ENCODE results near the gene MYADM. TPM values are rescaled to one million over a fixed set of nuclear protein-coding genes. Genes with fewer than 3 reads are reported as not detected.

Gene MYADM
- total RNA-seq, 2 donors from 2014 or later, result 112 to 157 TPM

DNA sequence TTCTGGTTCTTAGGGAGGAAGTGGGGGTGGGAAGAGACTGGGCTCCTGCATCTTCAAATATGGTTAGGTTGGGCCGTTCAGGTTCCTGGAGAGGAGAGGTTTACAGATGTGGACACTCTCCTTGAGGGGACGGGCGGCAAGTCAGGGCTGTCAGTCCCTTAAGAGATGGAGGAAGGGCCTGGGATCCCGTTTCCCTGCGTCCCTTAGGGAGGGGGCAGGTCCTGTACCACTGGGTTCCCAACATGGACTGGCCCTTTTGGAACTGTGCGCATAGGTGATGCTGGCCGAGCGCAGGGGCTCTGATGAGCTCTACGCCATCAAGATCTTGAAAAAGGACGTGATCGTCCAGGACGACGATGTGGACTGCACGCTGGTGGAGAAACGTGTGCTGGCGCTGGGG, 30.5 kb downstream of the MYADM start:
- no peak overlapping the region for H3K4me3 ChIP-seq (ENCODE audit: low read length)
- Mint-ChIP-seq H3K27ac (no peak overlapping the region), H3K27me3 (ENCODE audit: insufficient read depth) (peaks cover 36% of the 10 kb centered on the region), H3K9me3 (peaks cover 2% of the 10 kb centered on the region), H3K36me3 (ENCODE audit: low read depth) (no peaks in the 10 kb centered on the region), H3K4me3 (peak overlapping the region; percentile 42), H3K4me1 (peaks cover 7% of the 10 kb centered on the region)
- H3K4me1 ChIP-seq (ENCODE audit: control insufficient read depth, insufficient read depth, low read length), result no peaks in the 10 kb centered on the region
- DNase-seq, result no peak
- H3K9ac ChIP-seq (ENCODE audit: extremely low read depth, low read length, poor library complexity, severe bottlenecking), result no peak overlapping the region
- H3K36me3 ChIP-seq (ENCODE audit: control insufficient read depth, insufficient read depth, low read length), result no peaks in the 10 kb centered on the region
- 23 to 43% methylated on average over 12 to 16 of the region's 16 CpGs for WGBS, 2 experiments (ENCODE audit: insufficient coverage in 1 of 2, insufficient read length in 1 of 2)
- no peak overlapping the region for H3K27ac ChIP-seq (ENCODE audit: low read depth, low read length)
- TF ChIP-seq, protein P1, sequence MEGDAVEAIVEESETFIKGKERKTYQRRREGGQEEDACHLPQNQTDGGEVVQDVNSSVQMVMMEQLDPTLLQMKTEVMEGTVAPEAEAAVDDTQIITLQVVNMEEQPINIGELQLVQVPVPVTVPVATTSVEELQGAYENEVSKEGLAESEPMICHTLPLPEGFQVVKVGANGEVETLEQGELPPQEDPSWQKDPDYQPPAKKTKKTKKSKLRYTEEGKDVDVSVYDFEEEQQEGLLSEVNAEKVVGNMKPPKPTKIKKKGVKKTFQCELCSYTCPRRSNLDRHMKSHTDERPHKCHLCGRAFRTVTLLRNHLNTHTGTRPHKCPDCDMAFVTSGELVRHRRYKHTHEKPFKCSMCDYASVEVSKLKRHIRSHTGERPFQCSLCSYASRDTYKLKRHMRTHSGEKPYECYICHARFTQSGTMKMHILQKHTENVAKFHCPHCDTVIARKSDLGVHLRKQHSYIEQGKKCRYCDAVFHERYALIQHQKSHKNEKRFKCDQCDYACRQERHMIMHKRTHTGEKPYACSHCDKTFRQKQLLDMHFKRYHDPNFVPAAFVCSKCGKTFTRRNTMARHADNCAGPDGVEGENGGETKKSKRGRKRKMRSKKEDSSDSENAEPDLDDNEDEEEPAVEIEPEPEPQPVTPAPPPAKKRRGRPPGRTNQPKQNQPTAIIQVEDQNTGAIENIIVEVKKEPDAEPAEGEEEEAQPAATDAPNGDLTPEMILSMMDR (conservative IDR thresholded peaks at IDR 0.05), result no peak
- H3K9me3 ChIP-seq (ENCODE audit: control insufficient read depth, low read length), result no peaks in the 10 kb centered on the region
- peaks cover 15% of the 10 kb centered on the region for H3K27me3 ChIP-seq (ENCODE audit: control insufficient read depth, insufficient read depth, low read length, poor library complexity, severe bottlenecking)

- H3K36me3 Mint-ChIP-seq (ENCODE audit: low read depth), result no peaks in the 10 kb centered on the region
- H3K27me3 Mint-ChIP-seq (ENCODE audit: insufficient read depth), result peaks cover 42% of the 10 kb centered on the region
- Histone ChIP-seq H3K36me3 (ENCODE audit: control insufficient read depth, insufficient read depth, low read length) (no peaks in the 10 kb centered on the region), H3K27me3 (ENCODE audit: control insufficient read depth, insufficient read depth, low read length, poor library complexity, severe bottlenecking) (peaks cover 15% of the 10 kb centered on the region), H3K27ac (ENCODE audit: low read depth, low read length) (no peak overlapping the region), H3K9ac (ENCODE audit: extremely low read depth, low read length, poor library complexity, severe bottlenecking) (no peak overlapping the region), H3K4me3 (ENCODE audit: low read length) (no peak overlapping the region), H3K4me1 (ENCODE audit: control insufficient read depth, insufficient read depth, low read length) (no peaks in the 10 kb centered on the region), H3K9me3 (ENCODE audit: control insufficient read depth, low read length) (no peaks in the 10 kb centered on the region)
- peaks cover 8% of the 10 kb centered on the region for H3K4me1 Mint-ChIP-seq
- TF ChIP-seq, protein P1 (conservative IDR thresholded peaks at IDR 0.05), result no peak
- H3K9me3 Mint-ChIP-seq, result peaks cover 2% of the 10 kb centered on the region
- WGBS, 2 experiments (ENCODE audit: insufficient coverage in 1 of 2, insufficient read length in 1 of 2), result 7% methylated on average over 41 of the region's 42 CpGs; no CpG with 5 or more reads in 1 of the 2 experiments
- DNase-seq, result peak; percentile 100
- no peak overlapping the region for H3K27ac Mint-ChIP-seq
- H3K4me3 Mint-ChIP-seq, result peak overlapping the region; percentile 42
Measured at GRCh38 chr19:53898636-53899341, 31.1 kb downstream of the MYADM start.

DNA sequence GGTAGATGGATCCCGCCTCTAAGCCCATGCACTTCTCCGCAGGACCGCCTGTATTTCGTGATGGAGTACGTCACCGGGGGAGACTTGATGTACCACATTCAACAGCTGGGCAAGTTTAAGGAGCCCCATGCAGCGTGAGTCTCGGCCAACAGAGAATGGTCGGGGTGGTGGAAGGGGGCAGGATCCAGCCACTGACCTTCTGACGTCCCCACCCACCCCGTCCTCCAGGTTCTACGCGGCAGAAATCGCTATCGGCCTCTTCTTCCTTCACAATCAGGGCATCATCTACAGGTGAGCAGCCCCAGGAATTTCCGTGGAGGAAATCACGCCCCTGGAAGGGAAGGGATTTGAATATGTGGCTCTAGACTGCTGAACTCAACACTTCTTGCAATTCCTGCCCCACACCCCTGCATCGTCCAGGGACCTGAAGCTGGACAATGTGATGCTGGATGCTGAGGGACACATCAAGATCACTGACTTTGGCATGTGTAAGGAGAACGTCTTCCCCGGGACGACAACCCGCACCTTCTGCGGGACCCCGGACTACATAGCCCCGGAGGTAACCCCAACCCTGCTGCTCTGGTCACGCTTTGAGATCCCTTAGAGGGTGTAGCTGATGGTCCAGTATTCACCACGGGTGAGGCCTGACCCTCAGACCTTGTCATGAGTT, 32.6 kb downstream of the MYADM start:
- no peak for DNase-seq
- Histone ChIP-seq H3K27ac (ENCODE audit: low read depth, low read length) (no peak overlapping the region), H3K27me3 (ENCODE audit: control insufficient read depth, insufficient read depth, low read length, poor library complexity, severe bottlenecking) (peaks cover 29% of the 10 kb centered on the region), H3K4me3 (ENCODE audit: low read length) (no peak overlapping the region), H3K4me1 (ENCODE audit: control insufficient read depth, insufficient read depth, low read length) (no peaks in the 10 kb centered on the region), H3K36me3 (ENCODE audit: control insufficient read depth, insufficient read depth, low read length) (no peaks in the 10 kb centered on the region), H3K9me3 (ENCODE audit: control insufficient read depth, low read length) (no peaks in the 10 kb centered on the region), H3K9ac (ENCODE audit: extremely low read depth, low read length, poor library complexity, severe bottlenecking) (no peak overlapping the region)
- WGBS, 2 experiments (ENCODE audit: insufficient coverage in 1 of 2, insufficient read length in 1 of 2), result 91 to 95% methylated on average over 23 to 27 of the region's 27 CpGs
- Mint-ChIP-seq H3K9me3 (peaks cover 2% of the 10 kb centered on the region), H3K4me3 (no peak overlapping the region), H3K4me1 (peaks cover 8% of the 10 kb centered on the region), H3K27ac (no peak overlapping the region), H3K27me3 (ENCODE audit: insufficient read depth) (peaks cover 57% of the 10 kb centered on the region), H3K36me3 (ENCODE audit: low read depth) (no peaks in the 10 kb centered on the region)
- TF ChIP-seq, protein P1 (conservative IDR thresholded peaks at IDR 0.05), result no peak

Measured in endodermal cell (in vitro differentiated cells).